ENCODE results near the gene ACOXL.

ACOXL gene

DNA sequence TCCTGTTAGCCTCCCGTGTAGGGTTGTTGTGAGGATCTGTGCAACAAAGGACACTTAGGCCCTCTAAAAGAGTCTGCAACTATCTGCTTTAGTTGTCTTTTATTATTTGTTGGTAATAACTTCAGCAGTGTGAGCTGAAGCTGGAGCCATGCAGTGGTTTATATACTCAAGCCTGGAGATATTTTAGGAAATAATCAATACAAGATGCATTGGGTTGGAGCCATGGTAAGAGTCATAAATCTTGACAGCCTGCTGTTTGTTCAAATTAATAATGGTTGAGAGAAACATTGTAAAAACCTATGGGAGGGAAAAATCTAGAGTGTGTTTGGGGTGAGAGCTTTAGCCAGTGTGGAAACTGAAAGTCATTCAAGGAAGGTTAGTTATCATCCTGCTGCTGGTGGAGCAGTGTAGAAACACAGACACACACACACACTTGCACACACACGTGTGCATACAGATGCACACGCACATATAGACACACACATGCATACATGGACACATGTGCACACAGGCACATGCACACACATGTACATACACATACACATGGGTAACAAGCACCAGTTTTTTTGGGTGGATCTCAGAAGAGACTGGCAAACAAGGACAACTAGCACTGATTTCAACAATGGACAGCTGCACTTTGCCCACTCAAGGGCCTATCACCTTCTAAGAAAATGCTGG lies 51.0 kb downstream of the ACOXL start:
- Mint-ChIP-seq H3K27me3 (ENCODE audit: low read depth) (peaks cover 30% of the 10 kb centered on the region), H3K4me1 (ENCODE audit: low read depth) (no peaks in the 10 kb centered on the region), H3K27ac (no peak overlapping the region), H3K4me3 (no peak overlapping the region), H3K36me3 (ENCODE audit: low read depth) (no peaks in the 10 kb centered on the region), H3K9me3 (no peaks in the 10 kb centered on the region)
- no peak for DNase-seq (ENCODE audit: low spot score)

DNA sequence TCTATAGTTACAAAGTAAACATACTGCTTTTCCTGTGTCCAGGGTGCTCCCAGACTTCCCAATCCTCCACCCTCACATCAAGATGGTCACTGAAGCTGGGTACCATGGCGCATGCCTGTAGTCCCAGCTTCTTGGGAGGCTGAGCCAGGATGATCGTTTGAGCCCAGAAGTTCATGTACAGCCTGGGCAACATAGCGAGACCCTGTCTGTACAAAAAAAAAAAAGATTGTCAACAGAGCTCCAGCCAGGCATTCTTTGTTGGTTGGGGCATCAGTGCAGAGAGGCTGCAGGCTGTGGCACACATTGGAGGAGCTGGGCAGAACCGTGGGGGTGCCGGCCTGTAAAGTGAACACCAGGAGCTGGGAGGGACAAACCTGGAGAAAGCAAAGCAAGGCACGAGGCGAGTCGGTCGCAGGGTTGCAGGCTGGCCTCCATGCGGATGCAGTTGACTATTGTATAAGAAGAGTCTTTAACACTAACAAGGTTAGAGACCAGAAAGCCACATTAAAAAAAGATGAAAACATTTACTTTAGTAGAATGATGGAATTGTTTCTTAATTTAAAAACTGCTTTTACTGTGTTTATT lies 51.8 kb downstream of the ACOXL start:
- H3K4me1 Mint-ChIP-seq (ENCODE audit: low read depth): no peaks in the 10 kb centered on the region
- H3K27ac Mint-ChIP-seq: no peak overlapping the region
- no peaks in the 10 kb centered on the region for H3K36me3 Mint-ChIP-seq (ENCODE audit: low read depth)
- H3K27me3 Mint-ChIP-seq (ENCODE audit: low read depth): peaks cover 28% of the 10 kb centered on the region
- no peak for DNase-seq (ENCODE audit: low spot score)
- H3K9me3 Mint-ChIP-seq: no peaks in the 10 kb centered on the region
- H3K4me3 Mint-ChIP-seq: no peak overlapping the region

DNA sequence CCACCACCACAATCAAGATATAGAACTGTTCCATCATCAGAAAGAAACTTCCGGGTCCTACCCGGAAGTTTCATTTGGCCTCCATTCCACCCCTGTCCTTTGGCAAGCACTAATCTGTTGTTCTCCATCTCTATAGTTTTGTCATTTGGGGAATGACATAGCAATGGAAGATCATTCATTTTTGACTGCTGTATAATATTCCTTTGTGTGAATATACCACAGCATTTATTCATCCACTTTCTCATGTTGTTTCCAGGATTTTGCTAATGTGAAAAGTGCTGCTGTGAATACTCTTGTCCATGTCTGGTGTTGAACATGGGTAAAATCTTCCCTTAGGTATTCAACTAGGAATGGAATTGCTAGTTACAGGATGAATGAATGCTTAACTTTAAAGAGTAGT lies 53.1 kb downstream of the ACOXL start:
- no peaks in the 10 kb centered on the region for H3K36me3 Mint-ChIP-seq (ENCODE audit: low read depth)
- DNase-seq (ENCODE audit: low spot score): no peak
- no peaks in the 10 kb centered on the region for H3K9me3 Mint-ChIP-seq
- no peak overlapping the region for H3K4me3 Mint-ChIP-seq
- H3K27me3 Mint-ChIP-seq (ENCODE audit: low read depth): peaks cover 29% of the 10 kb centered on the region
- no peaks in the 10 kb centered on the region for H3K4me1 Mint-ChIP-seq (ENCODE audit: low read depth)
- no peak overlapping the region for H3K27ac Mint-ChIP-seq

DNA sequence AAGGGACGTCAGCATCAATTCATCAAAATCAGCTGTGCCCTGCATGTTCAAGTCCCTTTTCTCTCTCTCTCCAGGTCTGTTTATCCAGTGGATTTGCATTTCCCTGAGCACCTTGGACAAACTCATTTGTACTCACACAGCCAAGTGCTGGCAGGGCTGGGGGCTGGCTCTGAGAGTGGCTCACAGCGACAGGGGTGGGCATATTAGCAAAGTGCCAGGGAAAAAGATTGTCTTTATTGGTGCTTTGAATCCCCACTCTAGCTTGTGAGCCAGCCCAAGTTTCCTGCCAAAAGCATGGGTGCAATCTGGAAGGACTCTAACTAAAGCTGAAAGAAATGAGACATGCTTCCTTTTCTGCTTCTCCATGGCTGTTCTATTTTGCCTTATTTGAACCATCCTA lies 56.6 kb downstream of the ACOXL start:
- H3K9me3 Mint-ChIP-seq: no peaks in the 10 kb centered on the region
- no peaks in the 10 kb centered on the region for H3K4me1 Mint-ChIP-seq (ENCODE audit: low read depth)
- H3K27ac Mint-ChIP-seq: no peak overlapping the region
- peaks cover 33% of the 10 kb centered on the region for H3K27me3 Mint-ChIP-seq (ENCODE audit: low read depth)
- no peaks in the 10 kb centered on the region for H3K36me3 Mint-ChIP-seq (ENCODE audit: low read depth)
- no peak for DNase-seq (ENCODE audit: low spot score)
- no peak overlapping the region for H3K4me3 Mint-ChIP-seq

DNA sequence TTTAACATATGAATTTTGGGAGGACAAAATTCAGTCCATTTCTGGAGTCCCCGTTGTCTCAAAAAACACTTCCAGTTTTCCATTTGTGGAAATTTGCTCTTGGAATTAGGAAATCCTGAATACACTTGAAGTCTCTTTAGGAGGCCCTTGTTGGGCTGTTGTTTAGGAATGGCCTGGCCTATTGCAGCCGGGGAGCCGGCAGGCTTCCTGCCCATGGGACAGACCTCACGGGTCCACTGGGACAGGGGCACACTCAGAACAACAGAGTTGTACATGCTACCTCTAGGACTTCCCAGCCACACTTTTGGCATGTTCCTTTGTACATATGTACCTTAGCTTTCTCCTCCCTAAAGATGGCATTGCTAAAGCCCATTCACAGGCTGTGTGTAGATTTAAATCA lies 57.3 kb downstream of the ACOXL start:
- Mint-ChIP-seq H3K27ac (no peak overlapping the region), H3K4me3 (no peak overlapping the region), H3K27me3 (ENCODE audit: low read depth) (peaks cover 38% of the 10 kb centered on the region)

DNA sequence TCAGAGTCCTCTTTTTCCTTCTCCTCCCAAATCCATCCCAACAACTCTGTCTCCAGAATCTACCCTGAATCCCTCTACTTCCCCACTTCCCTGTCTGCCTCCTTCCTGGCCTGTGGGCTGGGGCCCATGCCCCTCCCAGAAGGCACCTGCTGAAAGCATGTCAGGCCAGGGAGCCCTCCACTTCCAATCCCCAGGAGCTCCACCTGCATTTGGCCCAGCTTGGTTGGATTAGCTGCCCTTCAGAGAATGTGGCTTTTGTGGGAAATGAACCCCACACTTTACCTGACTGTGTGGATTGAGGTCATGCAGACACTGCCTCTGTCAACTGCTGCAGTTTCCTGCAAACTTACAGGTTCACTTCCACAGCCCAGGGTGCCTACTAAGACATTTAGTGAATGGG lies 58.5 kb downstream of the ACOXL start:
- no peaks in the 10 kb centered on the region for H3K9me3 Mint-ChIP-seq
- peaks cover 44% of the 10 kb centered on the region for H3K27me3 Mint-ChIP-seq (ENCODE audit: low read depth)
- DNase-seq (ENCODE audit: low spot score): no peak
- H3K27ac Mint-ChIP-seq: no peak overlapping the region
- H3K36me3 Mint-ChIP-seq (ENCODE audit: low read depth): no peaks in the 10 kb centered on the region
- no peaks in the 10 kb centered on the region for H3K4me1 Mint-ChIP-seq (ENCODE audit: low read depth)
- no peak overlapping the region for H3K4me3 Mint-ChIP-seq

More for the DNA sequence above, 57.3 kb downstream of the ACOXL start:
- Mint-ChIP-seq H3K9me3 (no peaks in the 10 kb centered on the region), H3K36me3 (ENCODE audit: low read depth) (no peaks in the 10 kb centered on the region), H3K4me1 (ENCODE audit: low read depth) (no peaks in the 10 kb centered on the region)
- DNase-seq (ENCODE audit: low spot score): no peak

DNA sequence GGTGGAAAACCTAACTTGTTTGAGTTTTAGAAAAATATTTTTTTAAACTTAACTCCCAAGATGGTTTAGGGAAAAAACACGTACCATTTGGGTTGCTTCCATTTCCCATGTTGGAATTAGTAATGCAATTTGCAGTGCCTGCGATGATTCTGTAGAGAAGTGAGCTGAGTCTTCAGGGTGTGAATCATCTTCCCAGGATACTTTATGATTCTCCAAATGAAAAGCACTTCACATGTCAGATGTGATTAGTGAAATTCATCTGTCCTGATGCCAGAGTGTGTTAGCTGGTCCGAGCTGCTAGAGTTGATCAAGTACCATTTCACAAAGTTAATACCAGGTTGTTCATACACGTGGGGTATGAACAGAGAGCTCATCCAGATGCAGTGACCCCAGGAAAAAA lies 59.1 kb downstream of the ACOXL start:
- Mint-ChIP-seq H3K27ac (no peak overlapping the region), H3K9me3 (no peaks in the 10 kb centered on the region), H3K4me3 (no peak overlapping the region), H3K36me3 (ENCODE audit: low read depth) (no peaks in the 10 kb centered on the region), H3K27me3 (ENCODE audit: low read depth) (peaks cover 44% of the 10 kb centered on the region), H3K4me1 (ENCODE audit: low read depth) (no peaks in the 10 kb centered on the region)
- no peak for DNase-seq (ENCODE audit: low spot score)

DNA sequence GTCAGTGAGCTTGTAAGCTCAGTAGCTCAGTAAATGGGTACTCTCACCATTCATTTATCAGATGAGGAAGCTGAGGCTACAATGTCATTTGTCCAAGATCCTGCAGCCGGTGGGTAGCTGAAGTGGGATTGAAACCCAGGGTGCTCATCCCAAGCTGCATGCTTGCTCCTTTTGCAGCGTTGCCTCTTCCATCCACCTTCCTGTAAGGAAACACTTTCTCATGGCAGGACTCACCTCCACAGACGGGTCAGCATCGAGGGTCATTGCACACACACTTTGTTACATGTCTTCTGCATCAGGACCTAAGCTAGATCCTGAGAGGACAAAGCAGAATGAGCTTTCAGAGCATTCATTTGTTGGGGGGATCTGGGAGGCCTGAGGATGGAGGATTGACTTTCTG lies 60.7 kb downstream of the ACOXL start:
- Mint-ChIP-seq H3K4me3 (no peak overlapping the region), H3K4me1 (ENCODE audit: low read depth) (no peaks in the 10 kb centered on the region), H3K27ac (no peak overlapping the region), H3K36me3 (ENCODE audit: low read depth) (no peaks in the 10 kb centered on the region), H3K9me3 (no peaks in the 10 kb centered on the region), H3K27me3 (ENCODE audit: low read depth) (peaks cover 43% of the 10 kb centered on the region)
- no peak for DNase-seq (ENCODE audit: low spot score)

DNA sequence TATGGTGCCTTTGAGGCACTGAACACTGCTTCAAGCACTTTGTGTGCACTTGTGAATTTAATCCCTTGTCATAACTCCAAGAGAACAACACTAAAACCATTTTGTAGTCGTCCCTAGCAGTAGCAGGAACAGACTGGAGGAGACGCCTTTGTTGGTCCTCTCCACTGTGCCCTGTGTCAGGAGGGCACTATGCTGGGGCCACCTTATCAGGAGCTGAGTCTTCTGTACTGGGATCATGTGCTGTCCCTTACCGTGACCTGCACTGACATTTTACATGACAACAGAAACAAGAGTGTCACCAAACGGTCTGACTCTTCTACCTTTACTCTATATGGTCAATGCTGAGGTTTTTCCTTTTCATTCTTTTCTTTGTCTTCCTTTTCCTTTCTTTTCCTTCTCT lies 62.0 kb downstream of the ACOXL start:
- Mint-ChIP-seq H3K27me3 (ENCODE audit: low read depth) (peaks cover 41% of the 10 kb centered on the region), H3K36me3 (ENCODE audit: low read depth) (no peaks in the 10 kb centered on the region), H3K4me3 (no peak overlapping the region)

DNA sequence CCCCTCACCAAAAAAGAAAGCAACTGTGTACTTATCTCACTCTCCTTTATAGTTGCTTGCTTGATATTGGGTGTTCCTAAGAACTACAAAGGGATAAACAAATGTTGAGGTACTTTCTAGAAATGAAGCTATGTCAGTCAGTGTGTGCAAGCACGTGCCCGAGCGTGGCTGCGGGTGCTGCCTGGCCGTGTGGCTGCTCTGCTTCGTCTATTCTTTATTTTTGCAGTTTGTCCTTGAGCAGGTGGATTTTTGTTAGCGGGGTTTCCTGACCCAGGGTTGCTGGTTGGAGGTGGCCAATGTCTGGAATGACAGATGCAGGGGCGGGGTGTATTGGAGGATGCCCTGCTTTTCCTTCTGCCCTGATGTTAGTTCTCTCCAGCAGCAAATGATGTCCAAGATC lies 62.6 kb downstream of the ACOXL start:
- no peaks in the 10 kb centered on the region for H3K9me3 Mint-ChIP-seq
- DNase-seq (ENCODE audit: low spot score): no peak
- H3K36me3 Mint-ChIP-seq (ENCODE audit: low read depth): no peaks in the 10 kb centered on the region
- no peak overlapping the region for H3K27ac Mint-ChIP-seq
- H3K27me3 Mint-ChIP-seq (ENCODE audit: low read depth): peaks cover 40% of the 10 kb centered on the region
- no peaks in the 10 kb centered on the region for H3K4me1 Mint-ChIP-seq (ENCODE audit: low read depth)
- no peak overlapping the region for H3K4me3 Mint-ChIP-seq

More for the DNA sequence above, 62.0 kb downstream of the ACOXL start:
- Mint-ChIP-seq H3K4me1 (ENCODE audit: low read depth) (no peaks in the 10 kb centered on the region), H3K9me3 (no peaks in the 10 kb centered on the region), H3K27ac (no peak overlapping the region)
- no peak for DNase-seq (ENCODE audit: low spot score)

DNA sequence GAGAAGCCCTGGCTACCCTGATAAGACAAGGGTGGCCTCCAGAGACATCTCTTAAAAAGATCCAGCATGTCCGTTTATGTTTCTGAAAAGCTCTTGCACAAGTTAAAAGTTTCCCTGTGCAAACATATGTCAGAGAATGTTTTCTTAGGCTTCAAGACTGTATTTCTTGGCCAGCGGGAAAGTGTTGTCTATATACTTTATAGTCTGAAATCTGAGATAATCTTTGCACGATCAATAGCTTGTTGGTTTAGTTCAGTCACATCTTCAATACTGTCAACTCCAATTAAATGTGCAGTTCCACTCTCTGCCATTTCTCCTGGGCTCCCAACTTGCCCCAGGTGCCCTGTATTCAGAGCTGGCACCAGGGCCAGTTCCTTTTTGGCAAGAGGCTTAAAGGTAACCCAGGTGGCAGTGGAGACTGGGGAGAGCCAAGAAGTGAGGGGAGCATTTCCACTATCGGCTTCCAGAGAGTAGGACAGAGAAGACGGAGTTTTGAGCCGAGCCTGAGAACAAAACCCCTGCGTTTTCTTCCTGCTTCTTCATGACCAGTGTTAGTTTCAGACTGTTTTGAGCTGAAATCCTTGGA lies 64.4 kb downstream of the ACOXL start:
- Mint-ChIP-seq H3K9me3 (no peaks in the 10 kb centered on the region), H3K36me3 (ENCODE audit: low read depth) (no peaks in the 10 kb centered on the region), H3K27ac (no peak overlapping the region), H3K4me3 (no peak overlapping the region), H3K4me1 (ENCODE audit: low read depth) (no peaks in the 10 kb centered on the region), H3K27me3 (ENCODE audit: low read depth) (peaks cover 30% of the 10 kb centered on the region)
- DNase-seq (ENCODE audit: low spot score): no peak

DNA sequence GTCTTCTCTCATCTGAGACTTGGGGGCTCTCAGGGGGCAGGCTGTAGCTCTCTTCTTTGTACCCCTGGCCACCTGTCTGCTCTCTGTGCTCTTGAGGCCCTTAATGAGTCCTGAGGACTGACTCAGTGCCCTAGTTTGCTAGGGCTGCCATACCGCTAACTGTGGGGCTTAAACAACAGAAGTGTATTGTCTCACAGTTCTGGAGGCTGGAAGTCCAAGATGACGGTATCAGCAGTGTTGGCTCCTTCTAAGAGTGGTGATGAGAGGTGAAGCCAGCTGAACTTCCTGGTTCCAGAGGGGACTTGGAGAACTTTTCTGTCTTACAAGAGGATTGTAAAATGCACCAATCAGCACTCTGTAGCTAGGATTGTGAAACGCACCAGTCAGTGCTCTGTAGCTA lies 67.0 kb downstream of the ACOXL start:
- no peak for DNase-seq (ENCODE audit: low spot score)
- Mint-ChIP-seq H3K36me3 (ENCODE audit: low read depth) (no peaks in the 10 kb centered on the region), H3K27ac (no peak overlapping the region), H3K9me3 (peaks cover 3% of the 10 kb centered on the region), H3K4me3 (no peak overlapping the region), H3K4me1 (ENCODE audit: low read depth) (no peaks in the 10 kb centered on the region), H3K27me3 (ENCODE audit: low read depth) (peaks cover 30% of the 10 kb centered on the region)

DNA sequence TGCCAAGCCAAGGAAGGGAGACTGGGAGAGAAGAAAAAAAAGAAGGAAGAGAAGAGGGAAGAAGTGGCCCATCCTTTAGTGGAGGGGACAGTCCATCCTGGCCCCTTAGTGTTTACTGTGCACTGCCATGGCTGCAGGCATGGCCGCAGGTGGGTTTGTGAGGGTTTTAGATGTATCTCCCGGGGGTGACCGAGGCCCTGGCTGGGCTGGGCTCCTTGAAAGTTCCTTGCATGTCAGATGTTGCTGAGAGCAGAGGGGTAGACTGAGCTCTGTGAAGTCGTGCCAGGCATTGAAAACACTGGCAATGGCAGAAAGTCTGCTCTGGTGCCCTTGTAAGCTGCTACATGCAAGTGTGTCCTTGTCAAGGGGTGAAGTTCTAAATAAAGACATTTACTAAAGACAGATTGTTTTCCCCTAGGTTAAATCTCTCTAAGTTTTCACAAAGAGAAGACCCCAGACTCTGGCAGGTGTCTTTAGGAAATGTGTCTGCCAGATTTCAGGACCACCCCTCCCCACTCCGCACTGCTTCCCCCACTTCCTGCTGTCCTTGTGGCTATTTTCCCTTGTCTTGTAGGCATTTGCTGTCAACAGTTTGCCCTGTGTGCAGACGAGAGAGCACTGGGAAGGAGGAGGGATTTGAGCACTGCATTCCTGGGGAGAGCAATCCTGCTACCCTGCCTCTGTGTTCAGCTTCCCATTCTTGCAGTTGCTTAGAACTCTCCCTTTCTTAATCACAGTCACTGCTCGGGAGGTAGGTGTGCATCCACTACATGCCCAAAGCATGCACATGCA lies 68.4 kb downstream of the ACOXL start:
- peaks cover 7% of the 10 kb centered on the region for H3K9me3 Mint-ChIP-seq
- H3K27me3 Mint-ChIP-seq (ENCODE audit: low read depth): peaks cover 26% of the 10 kb centered on the region
- H3K36me3 Mint-ChIP-seq (ENCODE audit: low read depth): no peaks in the 10 kb centered on the region
- H3K27ac Mint-ChIP-seq: no peak overlapping the region
- H3K4me3 Mint-ChIP-seq: no peak overlapping the region
- peaks cover 4% of the 10 kb centered on the region for H3K4me1 Mint-ChIP-seq (ENCODE audit: low read depth)
- DNase-seq (ENCODE audit: low spot score): no peak

DNA sequence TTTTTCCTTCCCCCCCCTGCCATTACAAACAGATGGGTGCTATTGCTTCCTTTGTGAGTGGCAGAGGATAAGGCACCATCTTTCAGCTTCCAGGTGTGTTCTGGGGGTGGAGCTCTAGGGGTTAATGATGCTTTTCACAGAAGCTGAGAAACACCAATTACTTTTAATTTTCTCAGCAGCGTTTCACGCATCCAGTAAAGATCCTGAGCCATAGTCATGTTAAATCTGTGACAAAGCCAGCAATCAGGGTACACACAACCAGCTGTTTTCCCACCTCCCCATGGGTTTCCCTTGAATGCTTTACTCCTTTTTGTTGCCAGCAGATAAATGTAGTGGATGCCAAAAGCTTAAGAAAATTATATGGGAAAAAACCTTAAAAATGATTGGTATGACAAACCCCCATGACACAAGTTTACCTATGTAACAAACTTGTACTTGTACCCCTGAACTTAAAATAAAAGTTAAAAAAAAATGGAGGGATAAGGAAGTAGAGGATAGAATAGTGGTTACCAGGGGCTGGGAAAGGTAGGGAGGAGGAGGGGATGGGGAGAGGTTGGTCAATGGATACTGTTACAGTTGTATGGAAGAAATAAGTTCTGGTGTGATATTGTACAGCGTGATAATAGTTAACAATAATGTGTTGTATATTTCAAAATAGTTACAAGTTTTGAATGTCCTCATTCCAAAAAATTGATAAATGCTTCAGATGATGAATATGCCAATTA lies 70.0 kb downstream of the ACOXL start:
- Mint-ChIP-seq H3K27me3 (ENCODE audit: low read depth) (peaks cover 27% of the 10 kb centered on the region), H3K27ac (no peak overlapping the region), H3K9me3 (peaks cover 7% of the 10 kb centered on the region), H3K4me3 (no peak overlapping the region), H3K36me3 (ENCODE audit: low read depth) (no peaks in the 10 kb centered on the region), H3K4me1 (ENCODE audit: low read depth) (peaks cover 4% of the 10 kb centered on the region)
- no peak for DNase-seq (ENCODE audit: low spot score)
